Left ventricle myocardium inferior (tissue), 1 donor: ENCODE results near the gene GP2. TPM values are rescaled to one million over a fixed set of nuclear protein-coding genes. Genes with fewer than 3 reads are reported as not detected.

Experiments used
- DNase-seq: peaks from one replicate; pipeline ENCODE4 v3.0.0-alpha.2; 2020
- H3K27ac ChIP-seq: fragments of 200-600 bp; replicated peaks from 2 replicates; pipeline ENCODE4 v1.8.0; 2021
- H3K27me3 ChIP-seq: fragments of 200-600 bp; 2 replicates; pipeline ENCODE4 v1.8.0; 2021; ENCODE audit warnings: low read depth
- H3K36me3 ChIP-seq: fragments of 200-600 bp; 2 replicates; pipeline ENCODE4 v1.8.0; 2021
- H3K4me1 ChIP-seq: fragments of 200-600 bp; 2 replicates; pipeline ENCODE4 v1.8.0; 2021
- H3K4me3 ChIP-seq: fragments of 200-600 bp; 2 replicates; pipeline ENCODE4 v1.8.0; 2021; ENCODE audit warnings: mild to moderate bottlenecking, moderate library complexity
- H3K9me3 ChIP-seq: fragments of 200-600 bp; replicated peaks from 2 replicates; pipeline ENCODE4 v1.8.0; 2021
- intact Hi-C: fragments of 100-400 bp; cut with micrococcal nuclease; formaldehyde crosslinking; loops from one replicate; pipeline ENCODE4 v1.11.0; 2022
- total RNA-seq: library from RNA; stranded (reverse); fragmentation: NEBNext Ultra II Directional; extraction: Animal tissue kit (Norgen Biotek cat#: 25700); gene quantifications from one replicate; pipeline ENCODE4 v1.2.1, GENCODE V29; 2021
- TF ChIP-seq, protein P1 (sequence below): fragments of 200-600 bp; IDR thresholded peaks from 2 replicates; pipeline ENCODE4 v1.8.0; 2021; ENCODE audit warnings: antibody characterized with exemption, mild to moderate bottlenecking, borderline replicate concordance
- donor health status: DM: no; HTN: yes; CAD: no; lungs with severe emphysema.

GP2 gene
- total RNA-seq, 1 donor from 2014 or later, result not detected

GRCh38 chr16:20307240-20307671 is 20.1 kb downstream of the GP2 start:
- Histone ChIP-seq H3K4me3 (no peak overlapping the region), H3K4me1 (no peaks in the 10 kb centered on the region), H3K9me3 (no peaks in the 10 kb centered on the region), H3K36me3 (no peaks in the 10 kb centered on the region), H3K27ac (no peak overlapping the region), H3K27me3 (peaks cover 48% of the 10 kb centered on the region)
- intact Hi-C loops, result no loop called here
- TF ChIP-seq, protein P1, sequence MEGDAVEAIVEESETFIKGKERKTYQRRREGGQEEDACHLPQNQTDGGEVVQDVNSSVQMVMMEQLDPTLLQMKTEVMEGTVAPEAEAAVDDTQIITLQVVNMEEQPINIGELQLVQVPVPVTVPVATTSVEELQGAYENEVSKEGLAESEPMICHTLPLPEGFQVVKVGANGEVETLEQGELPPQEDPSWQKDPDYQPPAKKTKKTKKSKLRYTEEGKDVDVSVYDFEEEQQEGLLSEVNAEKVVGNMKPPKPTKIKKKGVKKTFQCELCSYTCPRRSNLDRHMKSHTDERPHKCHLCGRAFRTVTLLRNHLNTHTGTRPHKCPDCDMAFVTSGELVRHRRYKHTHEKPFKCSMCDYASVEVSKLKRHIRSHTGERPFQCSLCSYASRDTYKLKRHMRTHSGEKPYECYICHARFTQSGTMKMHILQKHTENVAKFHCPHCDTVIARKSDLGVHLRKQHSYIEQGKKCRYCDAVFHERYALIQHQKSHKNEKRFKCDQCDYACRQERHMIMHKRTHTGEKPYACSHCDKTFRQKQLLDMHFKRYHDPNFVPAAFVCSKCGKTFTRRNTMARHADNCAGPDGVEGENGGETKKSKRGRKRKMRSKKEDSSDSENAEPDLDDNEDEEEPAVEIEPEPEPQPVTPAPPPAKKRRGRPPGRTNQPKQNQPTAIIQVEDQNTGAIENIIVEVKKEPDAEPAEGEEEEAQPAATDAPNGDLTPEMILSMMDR, result no peak
- no peak for DNase-seq

DNA sequence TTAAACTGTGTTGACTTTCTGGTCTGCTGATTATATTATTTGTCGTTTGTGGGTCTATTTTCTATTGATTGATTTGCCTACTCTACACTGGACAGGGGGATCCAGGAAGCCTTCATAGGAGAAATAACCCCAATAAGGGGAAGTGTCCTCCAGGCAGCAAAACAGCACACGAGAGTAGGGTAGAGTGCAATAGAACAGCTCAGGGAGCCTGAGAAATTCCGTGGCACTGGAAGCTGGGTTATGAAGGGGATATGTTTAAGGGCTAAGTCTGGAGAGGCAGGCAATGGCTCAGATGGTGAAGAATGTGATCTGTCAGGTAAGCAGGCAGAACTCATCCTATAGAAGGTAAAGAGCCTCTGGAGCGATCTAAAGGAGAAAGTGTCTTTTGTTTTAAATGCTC is 20.9 kb downstream of the GP2 start:
- TF ChIP-seq, protein P1, result no peak
- Histone ChIP-seq H3K36me3 (no peaks in the 10 kb centered on the region), H3K4me1 (no peaks in the 10 kb centered on the region), H3K27me3 (peaks cover 52% of the 10 kb centered on the region), H3K9me3 (no peaks in the 10 kb centered on the region), H3K4me3 (no peak overlapping the region), H3K27ac (no peak overlapping the region)
- DNase-seq, result no peak
- intact Hi-C loops, result no loop called here

- intact Hi-C loops, result no loop called here
- DNase-seq, result no peak
- Histone ChIP-seq H3K9me3 (no peaks in the 10 kb centered on the region), H3K4me3 (no peak overlapping the region), H3K4me1 (no peaks in the 10 kb centered on the region), H3K27me3 (peaks cover 70% of the 10 kb centered on the region), H3K27ac (no peak overlapping the region), H3K36me3 (no peaks in the 10 kb centered on the region)
- TF ChIP-seq, protein P1, result no peak
These were observed 24.3 kb downstream of the GP2 start for GRCh38 chr16:20303012-20303411.

DNA sequence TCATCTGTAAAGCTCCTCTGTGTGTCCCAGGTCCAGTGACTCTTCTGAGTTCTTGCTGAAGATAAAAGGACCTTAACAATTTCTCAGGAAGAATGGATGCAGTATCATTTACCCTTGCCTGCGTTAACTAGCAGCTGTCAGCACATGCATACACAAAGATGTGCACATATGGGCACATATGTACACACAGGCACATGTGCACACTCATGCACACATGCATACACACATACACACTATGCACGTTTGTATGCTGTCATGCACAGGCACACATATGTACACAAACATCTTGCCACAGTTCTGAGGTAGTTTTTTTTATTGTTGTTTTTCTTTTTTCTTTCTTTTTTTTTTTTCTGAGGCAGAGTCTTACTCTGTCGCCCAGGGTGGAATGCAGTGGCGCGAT is 24.9 kb downstream of the GP2 start:
- no peaks in the 10 kb centered on the region for H3K4me1 ChIP-seq
- no peaks in the 10 kb centered on the region for H3K9me3 ChIP-seq
- H3K36me3 ChIP-seq, result no peaks in the 10 kb centered on the region
- TF ChIP-seq, protein P1, result no peak
- intact Hi-C loops, result no loop called here
- no peak overlapping the region for H3K4me3 ChIP-seq
- DNase-seq, result no peak
- no peak overlapping the region for H3K27ac ChIP-seq
- peaks cover 68% of the 10 kb centered on the region for H3K27me3 ChIP-seq

- peaks cover 68% of the 10 kb centered on the region for H3K27me3 ChIP-seq
- H3K36me3 ChIP-seq, result no peaks in the 10 kb centered on the region
- H3K4me1 ChIP-seq, result no peaks in the 10 kb centered on the region
- intact Hi-C loops, result no loop called here
- DNase-seq, result no peak
- H3K4me3 ChIP-seq, result no peak overlapping the region
- no peak overlapping the region for H3K27ac ChIP-seq
- H3K9me3 ChIP-seq, result no peaks in the 10 kb centered on the region
- TF ChIP-seq, protein P1, result no peak
These were observed 25.5 kb downstream of the GP2 start for GRCh38 chr16:20301840-20302239.
